GM19239 (cell line): Measurements from ENCODE around the gene INPP4B.
A peak's percentile ranks its signal among the peaks of the same experiment; 100 is the strongest.

ENCODE experiments used
- DNase-seq: peaks from one replicate; pipeline ENCODE4 v3.0.0; 2011; ENCODE audit warnings: low spot score; ENCODE audit not compliant: insufficient read length
- FAIRE-seq: peaks from 2 replicates; lab custom pipeline; 2011; peaks lifted over from hg19 to GRCh38; lab: Jason Lieb, UNC

The INPP4B gene

GRCh38 chr4:142743121-142743825, 102.8 kb downstream of the INPP4B start:
- DNase-seq (no peak), FAIRE-seq (no peak)

DNA sequence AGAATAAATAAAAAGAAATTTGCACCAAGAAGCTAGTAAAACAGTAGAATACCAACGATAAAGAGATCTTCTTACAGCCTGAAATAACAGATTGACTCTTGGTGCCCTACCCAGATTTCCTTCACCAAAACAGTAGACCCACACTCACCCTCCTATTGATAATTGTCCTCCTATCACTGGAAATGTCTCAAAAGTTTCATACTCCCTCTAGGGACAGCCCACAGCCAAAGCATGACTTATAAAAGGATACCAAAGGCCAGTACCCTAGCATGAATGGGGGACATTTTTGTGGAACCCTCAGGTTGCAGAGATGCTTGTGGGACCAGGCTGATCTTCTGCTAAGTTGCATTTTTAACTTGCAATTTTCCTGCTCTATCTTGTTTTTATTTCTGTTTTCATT, 104.1 kb downstream of the INPP4B start:
- FAIRE-seq (no peak), DNase-seq (no peak)

DNA sequence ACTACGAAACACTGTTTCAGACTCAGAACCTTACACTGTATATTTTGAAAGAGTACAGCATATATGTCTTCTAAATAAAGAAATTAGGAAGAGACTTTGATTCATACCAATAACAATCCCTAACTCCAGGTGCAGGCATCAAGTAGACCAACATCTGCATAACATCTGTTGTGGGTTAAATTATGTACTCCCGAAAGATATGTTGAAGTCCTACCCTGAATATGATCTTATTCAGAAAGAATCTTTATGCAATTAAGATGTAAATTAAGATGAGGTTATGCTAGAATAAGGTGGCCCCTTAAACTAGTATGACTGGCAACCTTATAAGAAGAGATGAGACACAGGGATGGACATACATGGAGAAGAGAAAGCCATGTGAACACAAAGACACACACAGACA, 117.9 kb downstream of the INPP4B start:
- FAIRE-seq, result no peak
- no peak for DNase-seq

GRCh38 chr4:142727149-142727548, 119.0 kb downstream of the INPP4B start:
- DNase-seq (no peak), FAIRE-seq (no peak)

DNA sequence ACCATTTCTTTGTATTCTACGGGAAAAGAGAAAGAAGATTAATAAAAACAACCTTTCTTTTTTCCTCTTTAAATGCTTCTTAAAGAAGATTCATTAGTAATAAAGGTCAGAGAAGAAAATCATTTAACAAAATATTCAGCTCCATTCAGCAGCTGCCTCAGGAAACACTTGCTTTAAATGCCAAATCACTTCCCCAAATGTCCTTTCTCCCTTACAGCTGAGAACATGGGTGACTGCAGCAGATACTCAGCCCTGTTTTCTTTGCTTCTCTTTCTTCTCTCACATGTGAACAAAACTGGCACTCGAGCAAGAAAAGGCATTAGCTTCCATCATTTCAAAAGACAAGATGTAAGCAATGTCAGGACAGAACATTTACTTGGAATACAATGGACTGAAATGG, 120.2 kb downstream of the INPP4B start:
- FAIRE-seq, result no peak
- DNase-seq, result no peak

DNA sequence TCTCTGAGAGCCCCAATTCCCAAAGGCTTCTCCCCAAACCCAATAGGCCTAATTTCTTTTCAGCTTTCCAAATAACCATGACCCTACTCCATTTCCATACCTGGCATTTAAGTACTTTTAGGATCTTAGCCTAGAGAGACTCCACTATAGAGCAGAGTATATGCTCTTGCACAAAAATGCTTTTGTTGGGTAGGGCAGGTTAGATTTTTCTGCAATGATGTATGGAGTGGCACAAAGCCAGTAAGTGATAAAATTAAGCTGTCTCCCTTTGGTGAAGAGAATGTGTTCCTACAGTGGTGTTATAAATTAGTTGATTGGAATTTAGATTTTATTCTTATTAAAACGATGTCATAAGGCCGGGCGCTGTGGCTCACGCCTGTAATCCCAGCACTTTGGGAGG, 124.9 kb downstream of the INPP4B start:
- no peak for FAIRE-seq
- no peak for DNase-seq

DNA sequence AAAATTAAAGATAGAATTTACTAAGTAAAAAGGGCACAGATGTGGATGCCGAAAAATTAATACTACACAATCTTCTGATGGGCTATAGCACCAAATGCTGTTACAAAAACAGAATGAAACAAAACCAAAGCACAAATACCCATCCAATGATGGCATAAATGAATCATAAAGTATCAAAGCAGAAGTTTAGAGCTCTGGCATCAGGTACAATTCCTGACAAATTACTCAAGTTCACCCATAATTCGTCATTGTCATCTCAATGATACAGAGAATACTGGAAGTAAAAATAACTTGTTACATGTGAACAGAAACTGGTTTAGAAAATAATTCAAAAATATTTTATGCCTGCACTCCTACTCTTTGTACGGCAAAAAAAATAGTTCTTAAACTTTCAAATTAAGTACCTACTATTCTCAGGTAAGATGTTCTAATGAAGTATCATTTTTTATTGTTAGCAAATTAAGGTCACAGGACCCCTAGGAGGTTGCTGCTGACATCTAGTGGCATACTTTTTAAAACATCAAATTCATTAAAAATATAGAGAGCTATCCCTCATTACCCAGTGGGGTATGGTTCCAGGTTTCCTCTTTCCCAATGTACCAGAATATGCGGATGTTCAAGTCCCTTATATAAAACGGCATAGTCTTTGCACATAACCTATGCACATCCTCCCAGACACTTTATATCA, 126.1 kb downstream of the INPP4B start:
- FAIRE-seq (peak; percentile 28), DNase-seq (no peak)

- FAIRE-seq, result no peak
- no peak for DNase-seq
Measured at GRCh38 chr4:142718981-142719380, 127.1 kb downstream of the INPP4B start.

GRCh38 chr4:142715727-142716126, 130.4 kb downstream of the INPP4B start:
- no peak for FAIRE-seq
- DNase-seq, result no peak

DNA sequence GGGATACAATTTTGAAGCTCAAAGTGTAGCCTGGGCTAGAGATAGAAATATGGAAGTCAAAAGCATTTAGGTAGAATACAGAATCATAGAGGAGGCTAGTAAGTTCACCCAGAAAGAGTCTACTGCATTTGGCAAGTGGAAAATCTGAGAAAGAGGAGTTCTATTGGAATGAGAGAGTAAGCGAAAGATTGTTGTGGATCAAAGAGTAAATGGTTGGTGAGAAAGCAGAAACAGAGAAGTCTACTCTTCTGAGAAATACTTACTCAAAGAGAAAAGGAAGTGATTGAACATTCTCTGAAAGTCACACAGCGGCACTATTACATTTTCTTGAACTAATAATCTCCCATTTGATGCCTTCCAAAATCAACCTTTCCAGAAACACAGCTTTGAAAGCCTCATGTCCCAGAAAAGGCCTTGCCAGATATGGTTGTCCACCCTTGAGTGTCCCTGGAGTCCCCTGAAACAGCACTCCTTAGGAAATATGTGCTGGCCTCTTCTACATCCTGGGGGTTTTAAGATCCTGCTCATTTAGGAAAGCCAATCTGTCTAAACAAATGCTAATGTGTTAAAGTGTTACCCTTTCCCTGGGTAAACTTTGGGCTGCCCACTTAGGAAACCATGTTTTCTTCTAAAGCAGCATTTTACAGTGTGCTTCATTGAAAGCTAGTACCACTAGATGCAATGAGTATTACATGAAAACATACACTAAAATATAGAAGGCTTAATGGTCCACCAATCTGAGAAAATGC, 132.6 kb downstream of the INPP4B start:
- FAIRE-seq, result no peak

GRCh38 chr4:142708231-142708630, 137.9 kb downstream of the INPP4B start:
- no peak for FAIRE-seq
- no peak for DNase-seq

More for the DNA sequence above, 132.6 kb downstream of the INPP4B start:
- DNase-seq, result no peak

DNA sequence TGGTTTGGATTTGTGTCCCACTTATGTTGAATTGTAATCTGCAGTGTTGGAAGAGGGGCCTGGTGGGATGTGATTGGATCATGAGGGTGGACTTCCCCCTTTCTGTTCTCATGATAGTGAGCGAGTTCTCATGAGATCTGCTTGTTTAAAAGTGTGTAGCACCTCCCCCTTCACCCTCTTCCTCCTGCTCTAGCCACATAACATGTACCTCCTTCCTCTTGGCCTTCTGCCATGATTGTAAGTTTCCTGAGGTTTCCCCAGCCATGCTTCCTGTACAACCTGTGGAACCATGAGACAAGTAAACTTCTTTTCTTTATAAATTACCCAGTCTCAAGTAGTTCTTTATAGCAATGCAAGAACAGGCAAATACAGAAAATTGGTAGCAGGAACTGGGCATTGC, 138.7 kb downstream of the INPP4B start:
- DNase-seq, result no peak
- FAIRE-seq, result no peak

DNA sequence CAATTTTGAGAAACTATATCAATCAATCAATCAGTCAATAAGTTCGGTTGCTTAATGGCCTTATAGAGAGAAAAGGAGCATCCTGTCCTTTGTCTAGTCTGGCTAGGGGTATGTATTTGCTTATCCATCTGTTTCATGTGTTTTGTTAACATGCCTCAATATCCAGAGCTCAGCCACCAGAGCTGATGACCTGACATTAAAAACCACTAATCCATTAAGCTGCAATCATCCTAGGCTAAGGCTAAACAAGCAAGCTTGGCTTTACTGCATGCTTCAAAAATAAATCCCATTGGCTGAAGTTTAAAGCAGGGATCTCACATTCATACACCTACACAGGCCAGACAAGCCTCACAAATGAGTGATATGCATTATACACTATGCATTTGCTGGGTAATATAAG, 139.7 kb downstream of the INPP4B start:
- DNase-seq (no peak), FAIRE-seq (no peak)

GRCh38 chr4:142705820-142706219, 140.3 kb downstream of the INPP4B start:
- no peak for DNase-seq
- no peak for FAIRE-seq

GRCh38 chr4:142703694-142704309, 142.3 kb downstream of the INPP4B start:
- FAIRE-seq, result no peak
- no peak for DNase-seq

DNA sequence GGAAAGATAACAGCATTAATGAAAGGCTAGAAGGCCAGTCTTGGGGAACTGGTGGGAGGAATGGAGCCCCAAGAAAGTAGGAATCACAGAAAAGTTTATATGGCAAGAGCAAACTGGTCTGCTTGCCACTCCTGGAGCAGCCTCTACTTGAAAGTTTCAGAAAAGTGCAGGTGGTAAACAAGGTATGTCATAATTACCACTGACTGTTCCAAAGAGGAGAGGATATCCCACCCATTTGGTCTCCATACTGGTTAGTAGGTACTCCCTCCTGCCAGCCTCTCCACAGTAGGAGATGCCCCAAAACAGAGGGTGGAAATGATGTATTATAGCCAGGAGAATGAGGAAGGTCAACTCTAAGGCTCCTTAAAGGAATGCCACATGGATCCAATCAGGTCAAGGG, 145.1 kb downstream of the INPP4B start:
- DNase-seq (no peak), FAIRE-seq (no peak)

DNA sequence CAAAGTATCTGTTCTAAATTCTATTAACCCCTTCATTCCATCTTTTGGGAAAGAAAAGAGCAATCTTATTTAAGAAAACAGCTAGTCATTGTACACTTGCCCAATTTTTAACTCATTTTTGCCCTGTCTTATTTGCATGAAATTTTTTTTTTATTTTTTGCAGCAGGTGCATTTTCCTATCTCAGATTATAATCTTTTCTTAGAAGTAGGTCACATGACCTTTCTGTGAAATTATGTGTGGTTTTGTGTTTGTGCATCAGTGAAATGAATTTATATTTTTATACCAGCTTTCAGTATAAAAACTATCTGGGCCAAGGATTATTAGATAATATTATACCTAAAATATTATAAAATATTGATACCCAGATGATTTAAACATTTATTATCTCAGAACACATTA, 145.6 kb downstream of the INPP4B start:
- FAIRE-seq (no peak), DNase-seq (no peak)

DNA sequence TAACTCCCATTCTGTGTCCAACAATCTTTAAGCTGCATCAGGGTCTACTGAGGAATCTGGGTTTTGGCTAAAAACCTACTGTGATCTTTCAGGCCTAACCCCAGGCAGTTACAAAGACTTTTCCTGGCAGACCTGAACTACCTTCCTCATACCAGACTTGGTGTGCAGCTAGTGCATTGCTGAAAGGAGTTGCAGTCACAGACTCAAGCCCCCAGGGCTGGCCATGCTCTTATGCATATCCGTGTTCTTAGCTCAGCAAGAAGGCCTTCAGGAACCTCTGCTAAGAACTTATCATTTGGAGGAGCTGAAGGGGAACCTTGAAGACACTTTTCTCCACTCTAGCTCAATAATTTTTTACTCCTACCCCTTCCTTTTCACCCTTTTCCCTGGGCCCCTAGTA, 147.5 kb downstream of the INPP4B start:
- DNase-seq (no peak), FAIRE-seq (no peak)

- DNase-seq (no peak), FAIRE-seq (no peak)
Measured at GRCh38 chr4:142697928-142698327, 148.2 kb downstream of the INPP4B start.

DNA sequence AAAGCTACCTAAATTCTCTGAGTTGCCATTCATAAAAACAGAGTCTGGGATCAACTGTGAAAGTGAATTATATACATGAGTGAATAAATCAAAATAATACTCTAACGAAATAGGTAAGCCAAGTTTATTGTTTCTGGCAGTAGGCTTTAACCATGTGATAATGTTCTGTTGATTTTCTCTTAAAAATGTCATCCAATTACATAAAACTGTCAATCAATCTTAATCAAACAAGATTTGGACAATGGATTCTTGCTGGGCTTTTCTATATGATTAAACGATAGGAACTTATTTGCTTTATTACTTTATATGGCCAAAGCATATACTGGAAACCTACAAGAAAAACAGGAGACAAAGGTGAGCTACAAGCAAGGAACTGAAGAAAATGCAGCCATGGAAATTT, 148.8 kb downstream of the INPP4B start:
- no peak for FAIRE-seq
- no peak for DNase-seq
